ENCODE results near the gene KIF6. TPM values are rescaled to one million over a fixed set of nuclear protein-coding genes. Genes with fewer than 3 reads are reported as not detected.

Gene KIF6
- total RNA-seq, 4 donors from 2014 or later: 0.14 to 46.6 (median 0.48) TPM; not detected in 1

- Histone ChIP-seq H3K9me3 (no peaks in the 10 kb centered on the region), H3K4me1 (peaks cover 0 to 6% (median 2%) of the 10 kb centered on the region in 4 donors), H3K27ac (peak overlapping the region; percentile 7 to 46 (median 33)), H3K4me3 (no peak overlapping the region), H3K36me3 (no peaks in the 10 kb centered on the region), H3K27me3 (peaks cover 5% of the 10 kb centered on the region)
- intact Hi-C loops (cut with DNase I; ENCODE audit: low total_unique reads): no loop called here
- no peak for TF ChIP-seq POLR2AphosphoS5 (IDR thresholded peaks at IDR 0.05)
- no peak for TF ChIP-seq EP300 (IDR thresholded peaks at IDR 0.05; ENCODE audit: low read depth)
- no peak for TF ChIP-seq POLR2A (IDR thresholded peaks at IDR 0.05)
- no peak for TF ChIP-seq CTCF (IDR thresholded peaks at IDR 0.05)
- WGBS, 2 donors (ENCODE audit: low coverage in 1 of 2): 86 to 89% methylated on average over 9 to 12 of the region's 12 CpGs
- in situ Hi-C loops (cut with MboI; ENCODE audit: low pct_ligation_motif_present in 1 of 4, low pct_unique_long_range_greater_than_20kb in 1 of 4, low sequenced_read_pairs in 3 of 4): no loop called here
- no peak for DNase-seq
Measured at GRCh38 chr6:39752835-39753724, 27.9 kb upstream of the KIF6 start.

GRCh38 chr6:39746795-39747194, 21.6 kb upstream of the KIF6 start:
- 79 to 81% methylated on average over 3 of the region's 3 CpGs for WGBS, 2 donors (ENCODE audit: low coverage in 1 of 2)

GRCh38 chr6:39733704-39734103, 8.5 kb upstream of the KIF6 start:
- H3K4me1 ChIP-seq: no peaks in the 10 kb centered on the region
- no peak overlapping the region for H3K27ac ChIP-seq
- no peaks in the 10 kb centered on the region for H3K9me3 ChIP-seq
- DNase-seq: no peak
- H3K27me3 ChIP-seq: no peaks in the 10 kb centered on the region
- TF ChIP-seq EP300 (IDR thresholded peaks at IDR 0.05; ENCODE audit: low read depth): no peak
- TF ChIP-seq POLR2AphosphoS5 (IDR thresholded peaks at IDR 0.05): no peak
- TF ChIP-seq CTCF (IDR thresholded peaks at IDR 0.05): no peak
- TF ChIP-seq POLR2A (IDR thresholded peaks at IDR 0.05): no peak
- in situ Hi-C loops (cut with MboI; ENCODE audit: low pct_ligation_motif_present in 1 of 4, low pct_unique_long_range_greater_than_20kb in 1 of 4, low sequenced_read_pairs in 3 of 4): no loop called here
- H3K4me3 ChIP-seq: no peak overlapping the region
- H3K36me3 ChIP-seq: no peaks in the 10 kb centered on the region
- WGBS, 2 donors (ENCODE audit: low coverage in 1 of 2): 59 to 65% methylated on average over 2 of the region's 2 CpGs
- intact Hi-C loops (cut with DNase I; ENCODE audit: low total_unique reads): no loop called here

More at GRCh38 chr6:39746795-39747194, 21.6 kb upstream of the KIF6 start:
- no peak overlapping the region for H3K27ac ChIP-seq
- H3K36me3 ChIP-seq: no peaks in the 10 kb centered on the region
- no peak overlapping the region for H3K4me3 ChIP-seq
- intact Hi-C loops (cut with DNase I; ENCODE audit: low total_unique reads) (no loop called here), in situ Hi-C loops (cut with MboI; ENCODE audit: low pct_ligation_motif_present in 1 of 4, low pct_unique_long_range_greater_than_20kb in 1 of 4, low sequenced_read_pairs in 3 of 4) (no loop called here)
- TF ChIP-seq EP300 (IDR thresholded peaks at IDR 0.05; ENCODE audit: low read depth): no peak
- TF ChIP-seq POLR2AphosphoS5 (IDR thresholded peaks at IDR 0.05): no peak
- no peak for TF ChIP-seq CTCF (IDR thresholded peaks at IDR 0.05)
- TF ChIP-seq POLR2A (IDR thresholded peaks at IDR 0.05): no peak
- H3K9me3 ChIP-seq: no peaks in the 10 kb centered on the region
- no peak for DNase-seq
- H3K4me1 ChIP-seq: no peaks in the 10 kb centered on the region
- H3K27me3 ChIP-seq: peaks cover 9% of the 10 kb centered on the region

- Histone ChIP-seq H3K27me3 (no peaks in the 10 kb centered on the region), H3K4me3 (no peak overlapping the region), H3K4me1 (no peaks in the 10 kb centered on the region), H3K9me3 (no peaks in the 10 kb centered on the region), H3K27ac (no peak overlapping the region), H3K36me3 (no peaks in the 10 kb centered on the region)
- in situ Hi-C loops (cut with MboI; ENCODE audit: low pct_ligation_motif_present in 1 of 4, low pct_unique_long_range_greater_than_20kb in 1 of 4, low sequenced_read_pairs in 3 of 4): no loop called here
- DNase-seq: no peak
- WGBS, 2 donors (ENCODE audit: low coverage in 1 of 2): 77 to 79% methylated on average over 2 to 6 of the region's 6 CpGs
- TF ChIP-seq CTCF (IDR thresholded peaks at IDR 0.05): no peak
- TF ChIP-seq EP300 (IDR thresholded peaks at IDR 0.05; ENCODE audit: low read depth): no peak
- no peak for TF ChIP-seq POLR2A (IDR thresholded peaks at IDR 0.05)
- no peak for TF ChIP-seq POLR2AphosphoS5 (IDR thresholded peaks at IDR 0.05)
- intact Hi-C loops (cut with DNase I; ENCODE audit: low total_unique reads): no loop called here
Measured at GRCh38 chr6:39731565-39731964, 6.4 kb upstream of the KIF6 start.
